HEK293 (cell line): Measurements from ENCODE around the gene PKIG.

Source experiments
- BCL11A ChIP-seq: fragments of 450-650 bp; formaldehyde crosslinking; IDR thresholded peaks from 2 replicates; pipeline ENCODE4 v1.5.1; 2016; ENCODE audit warnings: low read depth, missing biosample characterization, missing genetic modification characterization
- SP2 ChIP-seq: fragments of 450-650 bp; formaldehyde crosslinking; IDR thresholded peaks from 2 replicates; pipeline ENCODE4 v1.5.1; 2016; ENCODE audit warnings: missing biosample characterization, missing genetic modification characterization
- ZFP3 ChIP-seq: fragments of 450-650 bp; formaldehyde crosslinking; IDR thresholded peaks from 2 replicates; pipeline ENCODE4 v1.5.1; 2016; ENCODE audit warnings: low read depth, missing biosample characterization, missing genetic modification characterization
- ZNF302 ChIP-seq: fragments of 450-650 bp; formaldehyde crosslinking; IDR thresholded peaks from 2 replicates; pipeline ENCODE4 v1.5.1; 2016; ENCODE audit warnings: missing biosample characterization, missing genetic modification characterization, low read depth
- ZNF501 ChIP-seq: fragments of 450-650 bp; formaldehyde crosslinking; IDR thresholded peaks from 2 replicates; pipeline ENCODE4 v1.5.1; 2016; ENCODE audit warnings: missing biosample characterization, missing genetic modification characterization
- ZSCAN18 ChIP-seq: fragments of 450-650 bp; formaldehyde crosslinking; IDR thresholded peaks from 2 replicates; pipeline ENCODE4 v1.5.1; 2016; ENCODE audit warnings: missing biosample characterization, missing genetic modification characterization
- TF ChIP-seq, protein P1 (sequence below): fragments of 450-650 bp; formaldehyde crosslinking; IDR thresholded peaks from 2 replicates; pipeline ENCODE4 v1.5.1; 2016; ENCODE audit warnings: missing biosample characterization, missing genetic modification characterization

DNA sequence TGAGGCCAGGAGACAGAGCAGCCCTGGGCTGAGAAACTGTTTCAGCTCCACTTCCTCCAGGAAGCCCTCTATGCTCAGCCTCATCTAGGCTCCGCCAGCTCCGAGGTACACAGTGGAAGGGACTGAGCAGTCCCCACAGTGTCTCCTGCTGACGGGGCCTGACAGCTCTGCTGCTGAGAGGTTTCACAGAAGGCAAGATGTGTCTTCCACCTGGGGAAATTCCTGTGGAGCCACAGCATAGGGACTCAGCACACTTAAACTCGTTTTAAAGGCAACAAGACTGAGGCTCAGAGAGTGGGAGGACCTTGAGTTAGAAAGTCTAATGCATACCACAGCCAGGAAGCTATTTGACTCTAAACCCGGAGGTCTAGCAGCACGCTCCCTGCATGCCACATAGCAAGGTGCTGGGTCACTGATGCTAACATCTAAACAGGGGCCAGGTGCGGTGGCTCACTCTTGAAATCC is 62.3 kb downstream of the PKIG start:
- TF ChIP-seq, protein P1, sequence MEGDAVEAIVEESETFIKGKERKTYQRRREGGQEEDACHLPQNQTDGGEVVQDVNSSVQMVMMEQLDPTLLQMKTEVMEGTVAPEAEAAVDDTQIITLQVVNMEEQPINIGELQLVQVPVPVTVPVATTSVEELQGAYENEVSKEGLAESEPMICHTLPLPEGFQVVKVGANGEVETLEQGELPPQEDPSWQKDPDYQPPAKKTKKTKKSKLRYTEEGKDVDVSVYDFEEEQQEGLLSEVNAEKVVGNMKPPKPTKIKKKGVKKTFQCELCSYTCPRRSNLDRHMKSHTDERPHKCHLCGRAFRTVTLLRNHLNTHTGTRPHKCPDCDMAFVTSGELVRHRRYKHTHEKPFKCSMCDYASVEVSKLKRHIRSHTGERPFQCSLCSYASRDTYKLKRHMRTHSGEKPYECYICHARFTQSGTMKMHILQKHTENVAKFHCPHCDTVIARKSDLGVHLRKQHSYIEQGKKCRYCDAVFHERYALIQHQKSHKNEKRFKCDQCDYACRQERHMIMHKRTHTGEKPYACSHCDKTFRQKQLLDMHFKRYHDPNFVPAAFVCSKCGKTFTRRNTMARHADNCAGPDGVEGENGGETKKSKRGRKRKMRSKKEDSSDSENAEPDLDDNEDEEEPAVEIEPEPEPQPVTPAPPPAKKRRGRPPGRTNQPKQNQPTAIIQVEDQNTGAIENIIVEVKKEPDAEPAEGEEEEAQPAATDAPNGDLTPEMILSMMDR (tag by site-specific recombination), result no peak
- no peak for TF ChIP-seq ZSCAN18 (tag by site-specific recombination)
- no peak for TF ChIP-seq ZNF501 (tag by site-specific recombination)
- no peak for TF ChIP-seq SP2 (tag by site-specific recombination)
- TF ChIP-seq ZNF302 (tag by site-specific recombination), result no peak
- no peak for TF ChIP-seq ZFP3 (tag by site-specific recombination)
- TF ChIP-seq BCL11A (tag by site-specific recombination), result no peak
